Loucy (cell line): ENCODE measurements around the gene SLC4A3.

Experiments
- H2AFZ ChIP-seq: fragments of 200-600 bp; sonication (generic); 2 replicates; pipeline ENCODE4 v1.6.0; 2016; ENCODE audit warnings: antibody characterized with exemption, mild to moderate bottlenecking, low read length, moderate library complexity
- H3F3A ChIP-seq: fragments of 200-600 bp; 2 replicates; pipeline ENCODE4 v1.6.0; 2016; ENCODE audit warnings: antibody characterized with exemption, low read depth, mild to moderate bottlenecking
- H3K27me3 ChIP-seq: fragments of 200-600 bp; sonication (generic); 2 replicates; pipeline ENCODE4 v1.6.1; 2014; ENCODE audit warnings: low read length, mild to moderate bottlenecking; ENCODE audit not compliant: insufficient read depth, poor library complexity, severe bottlenecking
- H3K36me3 ChIP-seq: fragments of 200-600 bp; sonication (generic); 2 replicates; pipeline ENCODE4 v1.6.1; 2016; ENCODE audit warnings: low read length; ENCODE audit not compliant: insufficient read depth
- H3K4me1 ChIP-seq: fragments of 200-600 bp; sonication (generic); 2 replicates; pipeline ENCODE4 v1.5.1; 2014; ENCODE audit warnings: low read length, mild to moderate bottlenecking; ENCODE audit not compliant: insufficient read depth, poor library complexity, severe bottlenecking
- H3K4me2 ChIP-seq: fragments of 200-600 bp; sonication (generic); 2 replicates; pipeline ENCODE4 v1.6.0; 2014; ENCODE audit warnings: antibody characterized with exemption, low read length, low read depth, mild to moderate bottlenecking; ENCODE audit not compliant: poor library complexity, severe bottlenecking
- H3K4me3 ChIP-seq: fragments of 200-600 bp; sonication (generic); 2 replicates; pipeline ENCODE4 v1.5.1; 2014; ENCODE audit warnings: low read length, mild to moderate bottlenecking, mixed read lengths; ENCODE audit not compliant: poor library complexity, severe bottlenecking
- H3K79me2 ChIP-seq: fragments of 200-600 bp; sonication (generic); 2 replicates; pipeline ENCODE4 v1.6.1; 2014; ENCODE audit warnings: low read length; ENCODE audit not compliant: insufficient read depth
- H3K9ac ChIP-seq: fragments of 200-600 bp; sonication (generic); 2 replicates; pipeline ENCODE4 v1.6.0; 2014; ENCODE audit warnings: mild to moderate bottlenecking, low read depth, low read length, moderate library complexity; ENCODE audit not compliant: poor library complexity, severe bottlenecking
- H3K9me2 ChIP-seq: fragments of 200-600 bp; sonication (generic); replicated peaks from 2 replicates; pipeline ENCODE4 v1.6.1; 2016; ENCODE audit warnings: low read depth, low read length, mixed read lengths
- H3K9me3 ChIP-seq: fragments of 200-600 bp; sonication (generic); 2 replicates; pipeline ENCODE4 v1.6.1; 2014; ENCODE audit warnings: mild to moderate bottlenecking, antibody characterized with exemption, low read length, low read depth; ENCODE audit not compliant: insufficient read depth
- H4K20me1 ChIP-seq: fragments of 200-600 bp; sonication (generic); 2 replicates; pipeline ENCODE4 v1.6.0; 2014; ENCODE audit warnings: antibody characterized with exemption, low read length, mild to moderate bottlenecking; ENCODE audit not compliant: insufficient read depth, poor library complexity, severe bottlenecking
- EZH2phosphoT487 ChIP-seq: fragments of 200-600 bp; IDR thresholded peaks from 2 replicates; pipeline ENCODE4 v1.6.1; 2018; ENCODE audit warnings: antibody characterized with exemption, mild to moderate bottlenecking, moderate library complexity, borderline replicate concordance
- TF ChIP-seq, protein P1 (sequence below): fragments of 200-600 bp; sonication (generic); conservative IDR thresholded peaks from 2 replicates; pipeline ENCODE4 v1.5.1; 2014; ENCODE audit warnings: mild to moderate bottlenecking, antibody characterized with exemption, low read length

Gene SLC4A3

DNA sequence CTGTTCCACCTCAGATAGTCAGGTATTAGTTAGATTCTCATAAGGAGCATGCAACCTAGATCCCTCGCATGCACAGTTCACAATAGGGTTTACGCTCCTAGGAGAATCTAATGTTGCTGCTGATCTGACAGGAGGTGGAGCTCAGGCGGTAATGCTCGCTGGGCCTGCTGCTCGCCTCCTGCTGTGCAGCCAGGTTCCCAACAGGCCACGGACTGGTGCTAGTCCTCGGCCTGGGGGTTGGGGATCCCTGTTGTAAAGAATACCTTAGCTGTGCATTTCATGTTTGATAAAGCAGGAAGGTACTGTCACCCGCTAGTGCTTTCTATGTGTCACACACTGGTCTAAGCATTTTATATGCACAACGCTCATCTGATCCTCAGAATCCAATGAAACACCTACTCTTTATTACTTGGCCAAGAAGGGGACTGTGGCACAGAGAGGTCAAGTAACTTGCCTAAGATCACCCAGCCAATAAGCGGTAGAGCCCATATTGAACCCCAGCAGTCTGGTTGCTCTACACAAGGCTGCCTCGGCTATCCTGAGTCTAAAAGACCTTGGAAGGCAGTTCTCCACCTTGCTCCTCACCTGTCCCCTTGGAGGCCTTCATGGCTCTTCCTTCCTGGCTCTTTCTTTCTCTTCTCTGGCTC lies 35.8 kb downstream of the SLC4A3 start:
- Histone ChIP-seq H3K9me3 (no peaks in the 10 kb centered on the region), H3K79me2 (no peaks in the 10 kb centered on the region), H3K27me3 (no peaks in the 10 kb centered on the region), H3K9me2 (no peaks in the 10 kb centered on the region), H3F3A (no peaks in the 10 kb centered on the region), H3K9ac (no peak overlapping the region), H4K20me1 (no peaks in the 10 kb centered on the region), H3K36me3 (no peaks in the 10 kb centered on the region), H3K4me3 (no peak overlapping the region), H2AFZ (no peak overlapping the region), H3K4me2 (no peak overlapping the region), H3K4me1 (no peaks in the 10 kb centered on the region)
- TF ChIP-seq, protein P1, sequence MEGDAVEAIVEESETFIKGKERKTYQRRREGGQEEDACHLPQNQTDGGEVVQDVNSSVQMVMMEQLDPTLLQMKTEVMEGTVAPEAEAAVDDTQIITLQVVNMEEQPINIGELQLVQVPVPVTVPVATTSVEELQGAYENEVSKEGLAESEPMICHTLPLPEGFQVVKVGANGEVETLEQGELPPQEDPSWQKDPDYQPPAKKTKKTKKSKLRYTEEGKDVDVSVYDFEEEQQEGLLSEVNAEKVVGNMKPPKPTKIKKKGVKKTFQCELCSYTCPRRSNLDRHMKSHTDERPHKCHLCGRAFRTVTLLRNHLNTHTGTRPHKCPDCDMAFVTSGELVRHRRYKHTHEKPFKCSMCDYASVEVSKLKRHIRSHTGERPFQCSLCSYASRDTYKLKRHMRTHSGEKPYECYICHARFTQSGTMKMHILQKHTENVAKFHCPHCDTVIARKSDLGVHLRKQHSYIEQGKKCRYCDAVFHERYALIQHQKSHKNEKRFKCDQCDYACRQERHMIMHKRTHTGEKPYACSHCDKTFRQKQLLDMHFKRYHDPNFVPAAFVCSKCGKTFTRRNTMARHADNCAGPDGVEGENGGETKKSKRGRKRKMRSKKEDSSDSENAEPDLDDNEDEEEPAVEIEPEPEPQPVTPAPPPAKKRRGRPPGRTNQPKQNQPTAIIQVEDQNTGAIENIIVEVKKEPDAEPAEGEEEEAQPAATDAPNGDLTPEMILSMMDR: no peak
- TF ChIP-seq EZH2phosphoT487: no peak

DNA sequence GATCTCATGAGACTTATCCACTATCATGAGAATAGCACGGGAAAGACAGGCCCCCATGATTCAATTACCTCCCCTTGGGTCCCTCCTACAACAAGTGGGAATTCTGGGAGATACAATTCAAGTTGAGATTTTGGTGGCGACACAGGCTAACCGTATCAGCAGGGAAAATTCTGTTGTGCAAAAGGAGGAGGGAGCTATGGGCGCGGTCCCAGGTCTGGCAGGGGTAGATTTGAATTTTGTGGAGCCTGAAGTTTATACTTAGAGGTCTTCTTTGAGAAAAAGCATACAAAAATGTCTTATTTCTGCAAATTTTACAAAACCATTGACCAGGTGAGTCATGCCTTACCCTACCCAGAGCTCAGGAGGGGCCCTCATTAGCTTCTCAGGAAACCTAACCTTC lies 36.6 kb downstream of the SLC4A3 start:
- no peak overlapping the region for H3K4me2 ChIP-seq

GRCh38 chr2:219664944-219665343 lies 37.5 kb downstream of the SLC4A3 start:
- Histone ChIP-seq H3K4me2 (no peak overlapping the region), H3K9me3 (no peaks in the 10 kb centered on the region), H3K36me3 (no peaks in the 10 kb centered on the region), H3K4me1 (no peaks in the 10 kb centered on the region), H2AFZ (no peak overlapping the region), H3K9me2 (no peaks in the 10 kb centered on the region), H3K27me3 (no peaks in the 10 kb centered on the region), H3K4me3 (no peak overlapping the region), H3K9ac (no peak overlapping the region), H4K20me1 (no peaks in the 10 kb centered on the region), H3K79me2 (no peaks in the 10 kb centered on the region), H3F3A (no peaks in the 10 kb centered on the region)
- TF ChIP-seq, protein P1: no peak
- no peak for TF ChIP-seq EZH2phosphoT487

More for the DNA sequence above, 36.6 kb downstream of the SLC4A3 start:
- Histone ChIP-seq H3K9ac (no peak overlapping the region), H3K79me2 (no peaks in the 10 kb centered on the region), H3K27me3 (no peaks in the 10 kb centered on the region), H4K20me1 (no peaks in the 10 kb centered on the region), H3K9me3 (no peaks in the 10 kb centered on the region), H3F3A (no peaks in the 10 kb centered on the region), H3K4me1 (no peaks in the 10 kb centered on the region), H2AFZ (no peak overlapping the region), H3K9me2 (no peaks in the 10 kb centered on the region), H3K36me3 (no peaks in the 10 kb centered on the region), H3K4me3 (no peak overlapping the region)
- TF ChIP-seq, protein P1: no peak
- no peak for TF ChIP-seq EZH2phosphoT487
